Liver (tissue), 3 donors: ENCODE measurements around the gene C1QTNF12.

ENCODE experiments used
- ATF3 ChIP-seq: IDR thresholded peaks from 2 replicates; pipeline ENCODE4 v1.6.1; 2016; ENCODE audit warnings: antibody characterized with exemption
- CTCF ChIP-seq: fragments of 150-350 bp; IDR thresholded peaks from 2 replicates; pipeline ENCODE4 v1.5.1; 2017; ENCODE audit warnings: improper control_type of control experiment, low read depth, low read length; ENCODE audit not compliant: missing input control
- FOXA2 ChIP-seq: IDR thresholded peaks from 2 replicates; pipeline ENCODE4 v1.6.1; 2016; ENCODE audit warnings: antibody characterized with exemption
- GABPA ChIP-seq, 2 donors: IDR thresholded peaks in 1 of 2; conservative IDR thresholded peaks in 1 of 2; 2 replicates each; pipeline ENCODE4 v1.6.1; 2016; ENCODE audit warnings: antibody characterized with exemption in 2 of 2, mild to moderate bottlenecking in 1 of 2, moderate library complexity in 1 of 2
- JUND ChIP-seq, 2 donors: IDR thresholded peaks; 2 replicates each; pipeline ENCODE4 v1.6.1; 2016; ENCODE audit warnings: antibody characterized with exemption in 2 of 2
- MAX ChIP-seq: IDR thresholded peaks from 2 replicates; pipeline ENCODE4 v1.6.1; 2016; ENCODE audit warnings: antibody characterized with exemption
- RAD21 ChIP-seq, 2 donors: IDR thresholded peaks; 2 replicates each; pipeline ENCODE4 v1.6.1; 2016; ENCODE audit warnings: antibody characterized with exemption in 2 of 2, mild to moderate bottlenecking in 2 of 2
- REST ChIP-seq: IDR thresholded peaks from 2 replicates; pipeline ENCODE4 v1.6.1; 2016; ENCODE audit warnings: antibody characterized with exemption, mild to moderate bottlenecking
- RXRA ChIP-seq, 2 donors: IDR thresholded peaks; 2 replicates each; pipeline ENCODE4 v1.6.1; 2017 to 2018; ENCODE audit warnings: antibody characterized with exemption in 2 of 2, mild to moderate bottlenecking in 1 of 2
- SP1 ChIP-seq: IDR thresholded peaks from 2 replicates; pipeline ENCODE4 v1.6.1; 2018; ENCODE audit warnings: antibody characterized with exemption, mild to moderate bottlenecking
- TAF1 ChIP-seq: conservative IDR thresholded peaks from 2 replicates; pipeline ENCODE4 v1.6.1; 2016; ENCODE audit warnings: antibody characterized with exemption, mild to moderate bottlenecking
- donor health status: healthy.
- donor health status: healthy.

GRCh38 chr1:1242461-1243265, 3.9 kb downstream of the C1QTNF12 start:
- TF ChIP-seq CTCF (no peak), JUND (IDR thresholded peaks at IDR 0.05) (no peak), SP1 (no peak), RAD21 (IDR thresholded peaks at IDR 0.05) (no peak), ATF3 (no peak), TAF1 (no peak), MAX (no peak), RXRA (IDR thresholded peaks at IDR 0.05) (no peak), FOXA2 (no peak), REST (no peak), GABPA (IDR thresholded peaks at IDR 0.05 in 1 of 2, conservative IDR thresholded peaks at IDR 0.05 in 1 of 2) (no peak)
